OCI-M2 (cell line): ENCODE measurements around the gene NLRP3.

Experiments
- DNase-seq: peaks from one replicate; lab custom pipeline; 2025; ENCODE audit not compliant: unreplicated experiment; lab: John Stamatoyannopoulos, UW

NLRP3 gene

GRCh38 chr1:247435759-247436147 is 19.8 kb downstream of the NLRP3 start:
- DNase-seq = no peak

- DNase-seq = no peak
Observed at GRCh38 chr1:247437551-247438505, 21.9 kb downstream of the NLRP3 start.

- no peak for DNase-seq
Observed at GRCh38 chr1:247440001-247440620, 24.1 kb downstream of the NLRP3 start.

GRCh38 chr1:247441606-247442005 is 25.6 kb downstream of the NLRP3 start:
- DNase-seq = no peak

- no peak for DNase-seq
Observed at GRCh38 chr1:247442164-247442563, 26.2 kb downstream of the NLRP3 start.

- DNase-seq = no peak
Observed at GRCh38 chr1:247443641-247444040, 27.7 kb downstream of the NLRP3 start.

- DNase-seq = no peak
Observed at GRCh38 chr1:247444571-247444970, 28.6 kb downstream of the NLRP3 start.

GRCh38 chr1:247445526-247446356 is 29.8 kb downstream of the NLRP3 start:
- DNase-seq = no peak

GRCh38 chr1:247447162-247447909 is 31.4 kb downstream of the NLRP3 start:
- no peak for DNase-seq

GRCh38 chr1:247448107-247448791 is 32.3 kb downstream of the NLRP3 start:
- DNase-seq = no peak

- DNase-seq = no peak
Observed at GRCh38 chr1:247451388-247452010, 35.5 kb downstream of the NLRP3 start.

- DNase-seq = no peak
Observed at GRCh38 chr1:247452447-247453039, 36.6 kb downstream of the NLRP3 start.

GRCh38 chr1:247453245-247453644 is 37.3 kb downstream of the NLRP3 start:
- DNase-seq = no peak

- DNase-seq = no peak
Observed at GRCh38 chr1:247453997-247454396, 38.0 kb downstream of the NLRP3 start.

- DNase-seq = no peak
Observed at GRCh38 chr1:247456021-247456420, 40.0 kb downstream of the NLRP3 start.

GRCh38 chr1:247456914-247457639 is 41.1 kb downstream of the NLRP3 start:
- no peak for DNase-seq

GRCh38 chr1:247459507-247459906 is 43.5 kb downstream of the NLRP3 start:
- no peak for DNase-seq

GRCh38 chr1:247465796-247466195 is 49.8 kb downstream of the NLRP3 start:
- DNase-seq = no peak

- no peak for DNase-seq
Observed at GRCh38 chr1:247467129-247467528, 51.2 kb downstream of the NLRP3 start.
